Measurements from ENCODE around the gene TMTC4.
"Not testable (repeated sequence)": the region's sequence is repeated elsewhere in the genome, so short reads cannot be mapped to it uniquely, and the experiment has no call there.

DNA sequence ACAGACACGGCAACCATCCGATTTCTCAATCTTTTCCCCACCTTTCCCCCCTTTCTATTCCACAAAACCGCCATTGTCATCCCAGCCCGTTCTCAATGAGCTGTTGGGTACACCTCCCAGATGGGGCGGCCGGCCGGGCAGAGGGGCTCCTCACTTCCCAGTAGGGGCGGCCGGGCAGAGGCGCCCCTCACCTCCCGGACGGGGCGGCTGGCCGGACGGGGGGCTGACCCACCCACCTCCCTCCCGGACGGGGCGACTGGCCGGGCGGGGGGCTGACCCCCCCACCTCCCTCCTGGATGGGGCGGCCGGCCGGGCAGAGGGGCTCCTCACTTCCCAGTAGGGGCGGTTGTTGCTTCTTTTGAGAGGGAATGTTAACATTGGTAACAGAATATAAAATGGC is 55.7 kb downstream of the TMTC4 start:
- TF ChIP-seq, protein P1, sequence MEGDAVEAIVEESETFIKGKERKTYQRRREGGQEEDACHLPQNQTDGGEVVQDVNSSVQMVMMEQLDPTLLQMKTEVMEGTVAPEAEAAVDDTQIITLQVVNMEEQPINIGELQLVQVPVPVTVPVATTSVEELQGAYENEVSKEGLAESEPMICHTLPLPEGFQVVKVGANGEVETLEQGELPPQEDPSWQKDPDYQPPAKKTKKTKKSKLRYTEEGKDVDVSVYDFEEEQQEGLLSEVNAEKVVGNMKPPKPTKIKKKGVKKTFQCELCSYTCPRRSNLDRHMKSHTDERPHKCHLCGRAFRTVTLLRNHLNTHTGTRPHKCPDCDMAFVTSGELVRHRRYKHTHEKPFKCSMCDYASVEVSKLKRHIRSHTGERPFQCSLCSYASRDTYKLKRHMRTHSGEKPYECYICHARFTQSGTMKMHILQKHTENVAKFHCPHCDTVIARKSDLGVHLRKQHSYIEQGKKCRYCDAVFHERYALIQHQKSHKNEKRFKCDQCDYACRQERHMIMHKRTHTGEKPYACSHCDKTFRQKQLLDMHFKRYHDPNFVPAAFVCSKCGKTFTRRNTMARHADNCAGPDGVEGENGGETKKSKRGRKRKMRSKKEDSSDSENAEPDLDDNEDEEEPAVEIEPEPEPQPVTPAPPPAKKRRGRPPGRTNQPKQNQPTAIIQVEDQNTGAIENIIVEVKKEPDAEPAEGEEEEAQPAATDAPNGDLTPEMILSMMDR (IDR thresholded peaks at IDR 0.05): not testable (repeated sequence)
- TF ChIP-seq POLR2AphosphoS5 (IDR thresholded peaks at IDR 0.05; ENCODE audit: insufficient read depth in 1 of 2, low read depth in 1 of 2); POLR2A (IDR thresholded peaks at IDR 0.05): not testable (repeated sequence)

All from vagina (tissue), 2 donors.